ENCODE data around the gene RRM1.
"Not testable (repeated sequence)": the region's sequence is repeated elsewhere in the genome, so short reads cannot be mapped to it uniquely, and the experiment has no call there.

RRM1 gene

DNA sequence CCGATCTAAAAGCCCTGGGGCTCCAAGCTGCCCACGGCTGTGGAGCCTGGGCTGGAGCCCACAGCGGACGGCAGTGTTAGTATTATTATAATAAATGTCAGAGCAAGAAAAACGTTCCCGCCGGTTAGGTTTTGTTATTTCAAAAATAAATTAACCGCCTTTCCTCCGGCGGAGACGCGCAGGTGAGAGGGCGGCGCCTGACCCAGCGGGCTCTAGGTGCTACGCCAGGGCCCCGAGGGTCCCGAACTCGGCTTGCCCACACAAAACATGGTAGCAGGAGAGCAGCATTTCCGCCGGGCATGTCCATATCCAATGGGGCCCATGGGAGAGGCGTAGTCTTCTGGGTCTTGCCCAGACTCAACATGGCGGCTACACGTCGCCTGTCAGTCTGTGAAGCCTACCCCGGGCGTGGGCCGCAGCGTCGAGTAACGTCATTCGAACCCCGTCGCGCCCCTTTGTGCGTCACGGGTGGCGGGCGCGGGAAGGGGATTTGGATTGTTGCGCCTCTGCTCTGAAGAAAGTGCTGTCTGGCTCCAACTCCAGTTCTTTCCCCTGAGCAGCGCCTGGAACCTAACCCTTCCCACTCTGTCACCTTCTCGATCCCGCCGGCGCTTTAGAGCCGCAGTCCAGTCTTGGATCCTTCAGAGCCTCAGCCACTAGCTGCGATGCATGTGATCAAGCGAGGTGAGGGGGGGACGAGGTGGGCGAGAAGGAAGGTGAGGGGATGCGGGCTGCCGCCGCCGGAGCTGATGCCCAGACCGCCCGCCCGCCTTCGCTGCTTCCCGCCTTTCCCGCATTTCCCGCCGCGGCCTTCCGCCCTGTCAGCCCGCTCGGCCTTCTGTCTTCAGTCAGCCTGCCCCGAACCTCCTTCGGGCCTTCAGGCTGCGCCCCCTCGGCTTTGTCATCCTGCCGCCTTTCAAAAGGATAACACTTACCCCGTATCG, at the start of gene RRM1:
TSS of gene RRM1 (plus strand) at position 452 of the 944 bp plus-strand sequence. CDS start at position 666, 214 bp downstream.
- peak; percentile 99 for DNase-seq

DNA sequence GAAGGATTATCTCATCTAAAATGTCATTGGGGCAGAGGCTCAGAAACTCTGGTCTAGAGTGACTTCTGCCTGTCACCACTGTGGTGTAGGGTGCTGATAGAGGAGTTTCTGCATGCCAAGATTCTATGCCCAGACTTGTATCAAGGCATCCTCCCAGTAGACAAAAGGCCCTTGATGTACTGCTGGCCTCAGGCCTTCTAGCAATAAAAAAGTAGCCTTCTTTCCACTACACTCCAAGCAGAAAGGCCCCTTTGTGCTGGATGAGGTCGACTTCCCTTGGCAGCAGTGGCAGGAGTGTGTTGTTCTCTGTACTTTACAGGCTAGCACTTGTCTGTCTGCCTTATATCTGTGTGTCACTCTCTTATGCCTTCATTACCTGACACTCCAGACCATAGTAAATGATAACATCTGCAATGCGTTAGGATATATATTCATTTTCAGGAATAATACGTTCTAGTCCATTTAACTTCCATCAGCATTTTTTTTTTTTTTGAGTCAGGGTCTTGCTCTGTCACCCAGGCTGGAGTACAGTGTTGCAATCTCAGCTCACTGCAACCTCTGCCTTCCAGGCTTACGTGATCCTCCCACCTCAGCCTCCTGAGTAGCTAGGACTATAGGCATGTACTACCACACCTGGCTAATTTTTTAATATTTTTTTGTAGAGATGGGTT, 49.5 kb upstream of the RRM1 start:
- no peak for DNase-seq

DNA sequence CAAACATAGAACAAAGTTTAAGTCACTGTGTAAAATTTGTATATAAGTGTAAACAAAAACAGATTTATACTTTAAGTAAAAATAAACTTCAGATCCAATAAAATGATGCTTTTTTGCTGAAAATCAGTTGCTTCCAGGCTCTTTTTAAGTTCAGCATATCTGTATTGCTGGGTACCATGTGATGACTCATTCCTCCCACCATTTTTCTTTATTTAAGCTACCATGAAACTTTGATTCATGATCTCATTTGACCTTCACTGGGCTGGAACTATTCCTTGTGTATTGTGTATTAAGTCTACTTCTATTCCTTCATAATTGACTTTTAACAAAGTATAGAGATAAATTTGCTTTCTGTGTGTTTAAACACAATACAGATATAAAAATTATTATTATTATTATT, 46.3 kb upstream of the RRM1 start:
- no peak for DNase-seq

DNA sequence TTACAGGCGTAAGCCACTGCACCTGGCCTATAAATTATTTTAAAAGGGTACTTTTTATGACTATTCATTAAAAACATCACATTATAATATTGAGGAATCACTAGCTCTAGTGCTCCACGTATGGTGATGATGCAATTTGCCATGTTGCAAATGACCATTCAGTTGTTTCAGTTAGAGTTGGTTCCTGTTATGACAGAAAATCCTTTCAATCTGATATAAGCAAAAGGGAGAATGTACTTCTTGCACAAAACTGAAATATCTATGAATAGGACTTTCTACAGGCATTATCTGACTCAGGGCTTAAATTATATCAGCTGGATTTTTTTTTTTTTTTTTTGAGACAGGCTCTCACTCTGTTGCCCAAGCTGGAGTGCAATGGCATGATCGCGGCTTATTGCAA, 45.6 kb upstream of the RRM1 start:
- DNase-seq, result no peak

DNA sequence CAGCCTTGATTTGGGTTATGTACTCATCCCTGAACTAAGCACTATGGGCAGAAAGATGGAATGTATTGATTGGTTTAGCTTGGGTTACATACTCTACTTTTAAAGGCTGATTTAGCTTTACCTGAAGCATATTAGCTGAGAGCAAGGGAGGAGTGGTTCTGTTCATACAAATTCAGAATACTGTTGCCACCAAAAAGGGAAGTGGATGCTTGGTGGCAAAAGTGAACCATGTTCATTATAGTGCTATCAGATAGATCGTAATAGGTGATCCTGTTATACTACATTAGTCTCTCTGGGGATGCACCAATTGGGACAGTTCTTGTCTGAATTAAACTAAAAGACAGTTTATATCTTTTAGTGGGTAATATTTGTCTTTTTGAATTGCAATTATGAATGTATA, 44.5 kb upstream of the RRM1 start:
- no peak for DNase-seq

DNA sequence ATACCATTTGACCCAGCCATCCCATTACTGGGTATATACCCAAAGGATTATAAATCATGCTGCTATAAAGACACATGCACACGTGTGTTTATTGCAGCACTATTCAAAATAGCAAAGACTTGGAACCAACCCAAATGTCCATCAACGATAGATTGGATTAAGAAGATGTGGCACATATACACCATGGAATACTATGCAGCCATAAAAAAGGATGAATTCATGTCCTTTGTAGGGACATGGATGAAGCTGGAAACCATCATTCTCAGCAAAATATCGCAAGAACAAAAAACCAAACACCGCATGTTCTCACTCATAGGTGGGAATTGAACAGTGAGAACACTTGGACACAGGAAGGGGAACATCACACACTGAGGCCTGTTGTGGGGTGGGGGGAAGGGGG, 41.4 kb upstream of the RRM1 start:
- DNase-seq, result not testable (repeated sequence)

DNA sequence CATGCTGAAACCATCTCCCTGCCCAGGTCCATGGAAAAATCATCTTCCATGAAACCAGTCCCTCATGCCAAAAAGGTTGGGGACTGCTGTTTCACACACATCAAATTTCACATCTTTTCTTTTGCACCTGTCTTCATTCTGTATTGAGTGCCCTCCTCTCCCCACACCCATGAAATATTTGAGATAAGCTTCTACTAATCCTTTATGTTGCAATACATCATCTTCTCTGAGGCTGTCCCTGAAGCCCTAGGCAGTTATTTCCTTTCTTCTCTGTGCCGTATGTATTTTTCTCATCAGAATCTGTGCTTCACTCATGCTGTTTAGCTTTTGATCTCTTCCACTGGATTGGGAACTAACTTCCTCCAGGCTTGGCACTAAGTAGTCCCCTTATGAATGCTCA, 40.0 kb upstream of the RRM1 start:
- no peak for DNase-seq

DNA sequence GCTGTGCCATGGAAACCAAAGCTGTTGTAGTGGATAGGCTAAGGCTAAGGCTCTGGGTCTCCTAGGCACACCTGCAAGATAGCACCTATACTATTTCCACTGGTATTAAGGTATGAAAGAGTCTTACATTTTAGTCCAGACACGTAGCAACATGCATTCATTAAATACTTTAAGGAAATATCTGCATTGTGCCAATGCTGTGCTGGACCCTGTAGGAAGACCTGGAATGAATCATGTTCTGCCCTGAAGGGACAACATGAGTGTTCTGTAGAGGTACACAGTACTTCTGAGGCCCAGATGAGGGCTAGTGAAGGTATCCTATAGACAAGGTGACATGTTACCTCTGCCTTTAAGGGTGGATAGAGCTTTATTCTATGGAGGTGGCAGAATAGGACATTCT, 35.2 kb upstream of the RRM1 start:
- no peak for DNase-seq

DNA sequence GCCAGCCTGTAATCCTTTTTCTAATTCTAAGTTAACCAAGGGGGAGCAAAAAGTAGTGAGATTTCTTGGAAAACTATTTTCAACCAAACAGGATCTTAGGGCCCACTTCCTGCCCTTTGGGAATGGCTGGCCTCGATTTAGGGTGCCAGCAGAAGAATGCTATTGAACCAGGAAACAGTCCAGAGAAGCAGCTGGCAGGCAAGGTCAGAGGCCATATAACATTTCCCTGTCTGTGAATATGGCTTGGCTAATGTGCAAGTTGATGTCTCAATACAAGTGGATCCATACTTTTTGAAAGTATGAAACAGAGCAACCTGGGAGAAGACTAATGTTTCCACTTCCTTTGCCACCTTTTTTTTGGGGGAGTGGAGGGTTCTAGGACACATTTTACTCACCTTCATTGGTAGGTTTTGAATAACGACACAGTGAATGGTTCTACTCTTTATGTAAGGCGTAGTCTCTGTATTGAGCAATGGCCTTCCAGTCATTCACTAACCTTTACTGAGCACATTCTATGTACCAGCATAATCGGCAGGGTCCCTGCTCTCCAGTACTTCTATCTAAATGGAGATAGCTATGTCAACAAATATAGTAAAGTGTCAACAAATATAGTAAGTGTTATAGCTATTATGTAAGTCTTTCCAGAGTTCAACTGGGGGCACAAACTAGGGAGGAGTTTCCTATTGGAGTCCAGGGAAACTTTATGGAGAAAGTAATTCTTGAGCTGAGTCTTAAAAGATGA, 34.2 kb upstream of the RRM1 start:
- no peak for DNase-seq

DNA sequence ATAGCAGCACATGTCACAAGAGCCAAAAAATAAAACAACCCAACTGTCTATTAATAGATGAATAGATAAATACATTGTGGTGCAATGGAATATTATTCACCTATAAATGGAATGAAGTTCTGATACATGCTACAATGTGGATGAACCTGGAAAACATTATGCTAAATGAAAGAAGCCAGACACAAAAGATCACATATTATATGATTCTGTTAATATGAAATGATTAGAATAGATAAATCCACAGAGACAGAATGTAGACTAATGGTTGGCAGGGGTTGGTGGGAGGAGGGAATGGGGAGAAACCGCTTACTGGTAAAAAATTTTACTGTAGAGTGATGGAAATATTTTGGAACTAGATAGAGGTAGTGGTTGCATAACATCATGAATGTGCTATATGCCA, 32.9 kb upstream of the RRM1 start:
- DNase-seq, result no peak

DNA sequence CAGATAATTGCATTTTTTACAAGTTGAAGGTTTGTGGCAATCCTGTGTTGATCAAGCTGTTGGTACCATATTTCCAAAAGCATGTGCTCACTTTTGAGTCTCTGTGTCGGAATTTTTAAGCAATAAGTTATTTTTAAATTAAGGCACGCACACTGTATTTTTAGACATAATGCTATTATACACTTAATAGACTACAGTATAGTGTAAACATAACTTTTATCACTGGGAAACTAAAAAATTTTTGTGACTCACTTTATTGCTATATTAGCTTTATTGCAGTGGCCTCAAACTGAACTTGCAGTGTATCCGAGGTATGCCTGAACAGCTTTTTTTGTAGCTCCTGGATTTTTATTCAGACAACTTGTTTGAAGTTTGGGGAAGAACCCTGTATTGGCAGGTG, 31.3 kb upstream of the RRM1 start:
- DNase-seq, result no peak

DNA sequence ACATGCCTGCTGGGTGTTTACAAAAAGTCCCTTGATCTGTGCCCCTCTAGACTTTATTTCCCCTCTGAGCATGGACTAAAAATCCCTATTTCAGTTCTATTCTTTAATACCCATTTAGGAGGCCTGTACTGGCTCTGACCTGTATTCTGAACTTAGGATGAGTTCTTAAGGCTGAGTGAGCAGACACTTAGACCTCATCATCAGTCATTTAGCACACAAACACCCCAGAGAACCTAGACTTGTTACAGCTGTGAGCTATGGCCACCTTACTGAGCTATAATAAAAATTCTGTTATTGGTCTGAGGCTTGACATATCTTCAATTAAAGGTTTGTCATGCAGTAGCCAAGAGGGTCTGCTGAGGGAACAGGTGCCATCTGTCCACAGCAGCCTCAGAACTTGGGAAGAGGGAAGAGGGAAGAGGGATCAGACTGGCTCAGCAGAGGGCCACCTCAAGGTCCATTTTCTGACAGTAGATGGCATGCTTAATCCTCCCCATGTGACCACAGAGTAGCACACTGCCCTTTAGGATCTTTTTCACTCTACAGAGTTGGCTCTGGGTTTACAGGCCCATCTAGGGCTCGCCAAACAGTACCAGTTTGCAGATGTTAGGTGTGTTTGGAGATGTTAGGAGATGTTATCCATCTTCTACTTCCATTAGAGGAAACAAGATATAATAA, 30.2 kb upstream of the RRM1 start:
- no peak for DNase-seq

DNA sequence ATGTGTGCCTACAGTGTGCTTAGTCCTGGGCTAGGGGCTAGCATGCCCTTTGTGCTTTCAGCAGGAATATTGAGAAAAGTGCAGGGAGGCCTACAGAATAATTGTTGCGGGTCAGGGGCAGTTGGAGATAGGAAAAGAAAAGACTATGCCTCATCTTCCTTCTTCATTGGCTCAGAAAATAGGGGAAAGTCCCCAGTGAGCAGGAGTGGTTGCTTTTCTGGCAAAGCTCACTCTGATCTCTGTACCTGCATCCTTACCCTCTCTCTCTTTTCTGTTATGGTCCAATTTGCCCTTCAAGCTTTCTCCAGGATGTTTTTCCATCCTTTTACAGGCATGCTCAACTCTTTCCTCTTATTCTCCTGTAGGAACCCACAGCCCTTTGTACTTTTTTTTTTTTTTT, 29.5 kb upstream of the RRM1 start:
- no peak for DNase-seq

DNA sequence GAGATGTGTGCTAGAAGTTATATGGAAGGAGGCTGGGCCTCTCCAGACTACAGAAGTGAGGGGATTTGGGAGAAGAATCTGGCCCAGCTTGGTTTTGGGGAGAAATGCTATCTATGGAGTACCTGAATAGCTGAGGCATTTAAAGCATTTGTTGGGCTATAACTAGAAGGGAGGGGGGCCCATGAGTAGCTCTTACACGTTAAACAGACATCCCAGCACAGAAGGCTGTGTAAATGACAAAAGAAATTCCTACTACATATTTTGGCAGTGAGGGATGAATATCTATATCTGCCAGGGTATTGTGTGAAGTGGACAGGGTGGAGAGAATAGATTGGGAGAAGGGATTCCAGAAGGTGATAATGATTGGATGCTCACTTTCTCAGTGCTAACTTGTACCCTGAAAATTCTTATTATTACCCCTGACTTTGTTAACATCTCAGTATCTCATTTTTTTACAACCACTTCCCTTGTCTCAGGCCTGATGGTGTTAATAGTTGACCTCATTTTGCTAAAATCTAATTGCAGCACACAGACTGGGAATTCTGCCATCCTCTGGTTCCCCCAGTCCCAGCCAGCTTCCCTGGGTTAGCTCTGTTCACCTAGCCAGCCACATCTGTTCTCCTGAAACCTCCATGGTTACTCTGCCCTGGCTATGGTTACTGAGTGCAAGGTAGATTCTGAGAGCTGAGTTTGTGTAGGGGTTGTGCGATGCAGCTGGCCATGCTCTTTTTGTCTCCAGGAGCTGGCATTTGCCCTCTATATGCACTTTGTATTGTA, 28.8 kb upstream of the RRM1 start:
- no peak for DNase-seq

DNA sequence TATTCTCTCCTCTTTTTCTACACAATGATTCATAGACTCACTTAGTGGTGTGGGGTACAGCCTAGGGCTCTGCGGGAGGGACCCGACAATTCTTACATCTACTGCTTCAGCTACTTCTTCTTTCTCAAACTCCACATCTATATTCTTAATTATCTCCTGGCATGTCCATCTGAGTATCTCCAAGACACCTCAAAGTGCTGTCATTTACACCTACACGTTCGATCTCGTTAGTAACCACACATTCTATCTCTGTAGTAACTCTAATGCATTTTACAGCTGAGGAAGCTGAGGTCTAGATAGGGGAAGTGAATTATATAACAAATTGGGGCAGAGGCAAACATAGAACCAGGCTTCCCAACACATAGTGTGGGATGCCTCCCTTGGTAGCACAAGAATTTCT, 27.7 kb upstream of the RRM1 start:
- no peak for DNase-seq

DNA sequence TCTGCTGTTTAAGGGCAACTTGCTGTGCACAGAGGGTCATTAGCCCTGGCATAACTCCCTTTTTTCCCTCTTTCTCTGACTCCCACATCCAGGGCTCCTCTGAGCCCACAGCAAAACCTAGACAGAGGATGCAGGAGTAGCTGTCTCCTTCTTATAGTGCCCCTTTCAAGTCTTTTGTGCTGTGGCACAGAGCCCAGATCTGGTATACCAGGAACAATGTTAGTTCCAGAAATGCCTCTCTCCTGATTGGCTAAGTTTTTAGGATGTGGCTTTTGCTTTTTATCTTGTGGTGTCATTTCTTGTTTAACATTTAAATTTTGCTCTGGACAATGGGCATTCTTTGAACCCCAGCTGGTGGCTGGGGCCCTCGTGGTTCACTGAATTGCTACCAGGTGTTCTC, 25.6 kb upstream of the RRM1 start:
- DNase-seq, result no peak

DNA sequence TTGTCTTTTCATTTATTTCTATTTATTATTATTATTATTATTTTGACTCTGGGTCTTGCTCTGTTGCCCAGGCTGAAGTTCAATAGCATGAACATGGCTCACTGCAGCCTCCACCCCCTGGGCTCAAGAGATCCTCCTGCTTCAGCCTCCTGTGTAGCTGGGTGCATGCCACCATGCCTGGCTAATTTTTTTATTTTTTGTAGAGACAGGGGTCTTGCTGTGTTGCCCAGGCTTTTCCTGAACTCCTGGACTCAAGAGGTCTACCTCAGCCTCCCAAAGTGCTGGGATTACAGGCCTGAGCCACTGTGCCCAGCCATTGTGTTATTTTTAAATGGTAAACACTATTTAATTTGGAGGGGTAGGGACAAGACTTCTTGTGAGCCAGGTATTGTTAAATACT, 23.3 kb upstream of the RRM1 start:
- no peak for DNase-seq

DNA sequence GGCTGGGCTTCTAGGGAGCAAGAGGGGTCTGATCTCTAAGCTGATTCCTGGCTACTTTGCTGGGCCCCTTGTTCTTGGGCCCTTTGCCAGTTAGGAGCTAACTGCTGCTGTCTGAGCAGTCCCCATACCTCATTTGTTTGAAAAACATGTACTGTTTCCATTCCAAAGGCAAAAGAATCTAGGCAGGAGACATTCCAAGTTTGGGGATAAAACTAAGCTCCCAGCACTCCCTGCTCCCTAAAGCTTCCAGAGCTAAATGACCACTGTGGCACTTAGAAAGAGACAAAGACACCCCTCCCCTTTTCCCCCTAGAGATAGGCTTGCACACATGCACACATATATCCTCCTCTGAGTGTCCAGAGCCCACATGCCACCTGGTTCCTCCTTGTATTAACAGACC, 22.7 kb upstream of the RRM1 start:
- DNase-seq, result no peak

DNA sequence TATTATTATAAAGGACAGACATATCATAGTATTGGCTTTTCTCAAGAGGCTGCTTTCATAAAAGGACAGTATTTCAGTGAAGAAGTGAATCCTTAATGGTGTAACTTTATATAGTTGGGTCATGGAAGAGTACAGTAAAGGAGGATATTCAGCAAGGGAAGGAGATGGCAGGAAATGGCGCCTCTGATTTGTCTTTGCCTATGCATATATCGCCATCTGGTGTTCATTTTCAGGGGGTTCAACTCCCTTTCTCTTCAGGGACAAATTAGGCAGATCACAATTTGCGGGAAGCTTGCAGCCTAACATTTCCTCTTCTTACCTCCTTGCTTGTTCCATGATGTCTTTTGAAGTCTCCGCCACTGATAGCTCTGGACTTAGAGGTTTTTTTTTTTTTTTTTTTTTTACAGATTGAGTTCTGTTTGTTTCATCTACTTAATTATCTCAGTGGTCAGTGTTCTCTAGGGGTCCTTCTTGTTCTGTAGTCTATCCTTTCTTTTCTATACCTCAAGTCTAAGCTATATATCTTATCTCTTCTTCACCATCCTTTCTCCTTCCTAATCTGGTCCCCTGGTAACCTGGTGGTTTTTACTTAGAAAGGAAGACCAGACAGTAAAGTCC, 21.8 kb upstream of the RRM1 start:
- no peak for DNase-seq

DNA sequence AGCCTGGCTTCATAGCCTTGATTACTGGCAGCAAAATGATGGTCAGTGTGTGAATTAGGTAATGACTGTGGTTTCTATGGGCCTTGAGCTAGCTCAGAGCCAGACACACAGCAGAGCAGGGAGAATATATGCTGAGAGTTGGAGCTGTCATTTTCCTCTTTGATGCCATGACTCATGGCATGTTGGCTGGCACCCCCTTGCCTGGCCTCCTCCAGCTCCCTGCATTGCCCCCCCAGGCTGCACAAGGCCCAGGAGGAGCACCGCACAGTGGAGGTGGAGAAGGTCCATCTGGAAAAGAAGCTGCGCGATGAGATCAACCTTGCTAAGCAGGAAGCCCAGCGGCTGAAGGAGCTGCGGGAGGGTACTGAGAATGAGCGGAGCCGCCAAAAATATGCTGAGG, 20.3 kb upstream of the RRM1 start:
- no peak for DNase-seq

DNA sequence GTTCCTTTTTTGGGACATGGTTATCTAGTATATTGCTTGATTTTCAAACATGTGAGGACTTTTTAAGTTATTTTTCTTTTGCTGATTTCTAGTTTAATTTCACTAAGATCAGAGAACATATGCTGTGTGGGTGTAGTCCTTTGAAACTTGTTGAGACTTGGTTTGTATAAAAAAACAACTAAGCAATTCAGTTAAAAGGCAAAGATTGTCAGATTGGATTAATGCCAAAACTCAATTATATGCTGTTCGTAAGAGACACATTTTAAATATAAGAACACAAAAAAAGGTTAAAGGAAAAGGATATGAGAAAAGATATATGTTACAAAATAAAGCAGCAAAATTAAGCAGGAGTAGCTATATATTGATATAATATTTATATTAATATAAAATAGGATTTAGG, 17.8 kb upstream of the RRM1 start:
- no peak for DNase-seq

DNA sequence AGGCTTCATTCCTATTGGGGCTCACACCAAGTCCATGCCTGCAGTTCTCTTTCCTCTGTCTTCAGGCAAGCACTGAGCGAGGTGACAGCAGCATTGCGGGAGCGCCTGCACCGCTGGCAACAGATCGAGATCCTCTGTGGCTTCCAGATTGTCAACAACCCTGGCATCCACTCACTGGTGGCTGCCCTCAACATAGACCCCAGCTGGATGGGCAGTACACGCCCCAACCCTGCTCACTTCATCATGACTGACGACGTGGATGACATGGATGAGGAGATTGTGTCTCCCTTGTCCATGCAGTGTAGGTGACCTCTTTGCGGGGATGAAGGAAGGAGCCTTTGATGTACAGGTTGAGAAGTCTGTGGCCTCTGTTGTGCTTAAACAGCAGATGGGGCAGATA, 11.4 kb upstream of the RRM1 start:
- no peak for DNase-seq

Measured in activated CD8-positive, alpha-beta memory T cell treated with anti-CD3 and anti-CD28 coated beads, Interleukin-2, amount 50 U/mL, for 48 hours (primary cell).